Neuronal stem cell (in vitro differentiated cells): ENCODE data around the gene CIAO1.
"Not testable (repeated sequence)": the region's sequence is repeated elsewhere in the genome, so short reads cannot be mapped to it uniquely, and the experiment has no call there.

Experiments used
- DNase-seq: peaks from one replicate; pipeline ENCODE4 v3.0.0-alpha.2; 2013; ENCODE audit warnings: low spot score
- H2AFZ ChIP-seq: one replicate; pipeline ENCODE4 v1.6.1; 2013; ENCODE audit warnings: mild to moderate bottlenecking, low read length, inconsistent platforms
- H2AK5ac ChIP-seq: 2 replicates; pipeline ENCODE4 v1.6.1; 2013; ENCODE audit warnings: low read depth, mild to moderate bottlenecking, inconsistent platforms, low read length, moderate library complexity, mixed read lengths
- H2BK120ac ChIP-seq: 2 replicates; pipeline ENCODE4 v1.6.1; 2013; ENCODE audit warnings: low read depth, mild to moderate bottlenecking, inconsistent platforms, low read length, moderate library complexity, mixed read lengths
- H2BK12ac ChIP-seq: one replicate; pipeline ENCODE4 v1.6.1; 2013; ENCODE audit warnings: low read length, inconsistent platforms
- H2BK15ac ChIP-seq: 2 replicates; pipeline ENCODE4 v1.6.1; 2013; ENCODE audit warnings: mild to moderate bottlenecking, low read length, inconsistent platforms, mixed read lengths
- H2BK5ac ChIP-seq: one replicate; pipeline ENCODE4 v1.6.1; 2013; ENCODE audit warnings: inconsistent platforms, mild to moderate bottlenecking, low read length, moderate library complexity
- H3K14ac ChIP-seq: one replicate; pipeline ENCODE4 v1.6.1; 2013; ENCODE audit warnings: low read length, inconsistent platforms
- H3K18ac ChIP-seq: 2 replicates; pipeline ENCODE4 v1.6.1; 2013; ENCODE audit warnings: low read length, inconsistent platforms
- H3K23ac ChIP-seq: 2 replicates; pipeline ENCODE4 v1.6.1; 2013; ENCODE audit warnings: low read depth, mild to moderate bottlenecking, mixed read lengths, low read length, inconsistent platforms; ENCODE audit not compliant: poor library complexity
- H3K27ac ChIP-seq: replicated peaks from 3 replicates; pipeline ENCODE4 v1.5.1; 2013; ENCODE audit warnings: low read length, inconsistent platforms
- H3K27me3 ChIP-seq, 3 experiments: 2 replicates each; pipeline ENCODE4 v1.6.1; 2013; ENCODE audit warnings: low read length in 3 of 3, mild to moderate bottlenecking in 2 of 3, inconsistent platforms in 1 of 3, low read depth in 1 of 3, mixed read lengths in 1 of 3, moderate library complexity in 1 of 3; ENCODE audit not compliant: control insufficient read depth in 3 of 3, insufficient read depth in 3 of 3
- H3K36me3 ChIP-seq, 2 donors: replicated peaks in 1 of 2; 2 replicates each; pipeline ENCODE4 v1.6.1; 2013; ENCODE audit warnings: low read length in 2 of 2; ENCODE audit not compliant: control insufficient read depth in 2 of 2, insufficient read depth in 2 of 2
- H3K4ac ChIP-seq: 2 replicates; pipeline ENCODE4 v1.6.1; 2013; ENCODE audit warnings: inconsistent platforms, mild to moderate bottlenecking, low read length, moderate library complexity
- H3K4me1 ChIP-seq, 2 donors: 1 replicate in 1 of 2; 2 replicates in 1 of 2; pipeline ENCODE4 v1.6.1; 2013; ENCODE audit warnings: low read length in 2 of 2, low read depth in 1 of 2; ENCODE audit not compliant: control insufficient read depth in 2 of 2, insufficient read depth in 1 of 2
- H3K4me2 ChIP-seq: one replicate; pipeline ENCODE4 v1.6.1; 2013; ENCODE audit warnings: mild to moderate bottlenecking, low read length, inconsistent platforms; ENCODE audit not compliant: insufficient read depth, poor library complexity, severe bottlenecking
- H3K4me3 ChIP-seq, 2 donors: 2 replicates each; pipeline ENCODE4 v1.5.1; 2013; ENCODE audit warnings: low read length in 2 of 2, mild to moderate bottlenecking in 2 of 2, inconsistent platforms in 1 of 2, moderate library complexity in 1 of 2
- H3K79me1 ChIP-seq: one replicate; pipeline ENCODE4 v1.6.1; 2013; ENCODE audit warnings: low read depth, mild to moderate bottlenecking, inconsistent platforms, low read length, moderate library complexity
- H3K9ac ChIP-seq: one replicate; pipeline ENCODE4 v1.6.1; 2013; ENCODE audit warnings: mild to moderate bottlenecking, low read depth, low read length, inconsistent platforms; ENCODE audit not compliant: poor library complexity
- H3K9me3 ChIP-seq, 2 donors: replicated peaks in 1 of 2; 2 replicates each; pipeline versions ENCODE3 to v1.6.1; 2013; ENCODE audit warnings: low read length in 2 of 2, mild to moderate bottlenecking in 2 of 2, inconsistent platforms in 1 of 2, low read depth in 1 of 2, mixed read lengths in 1 of 2, moderate library complexity in 1 of 2; ENCODE audit not compliant: control insufficient read depth in 2 of 2, insufficient read depth in 1 of 2
- H4K8ac ChIP-seq: one replicate; pipeline ENCODE4 v1.6.1; 2013; ENCODE audit warnings: low read depth, mild to moderate bottlenecking, inconsistent platforms, low read length, moderate library complexity
- H4K91ac ChIP-seq: one replicate; pipeline ENCODE4 v1.6.1; 2013; ENCODE audit warnings: low read length, low read depth, mild to moderate bottlenecking, inconsistent platforms; ENCODE audit not compliant: poor library complexity
- WGBS, 2 donors: extraction: QIAGEN DNeasy Blood & Tissue Kit; methylation state at CpG; one replicate each; pipeline ENCODE4 v1.1.7; 2013; ENCODE audit warnings: missing lambda C conversion rate in 2 of 2, mixed read lengths in 1 of 2; ENCODE audit not compliant: insufficient read length in 2 of 2, insufficient replicate concordance in 1 of 2; ENCODE audit errors: extremely low coverage in 2 of 2; 5-methylcytosine and 5-hydroxymethylcytosine counted together

Gene CIAO1

GRCh38 chr2:96253006-96253405 is 13.0 kb upstream of the CIAO1 start:
- Histone ChIP-seq H3K9ac (no peak overlapping the region), H2AFZ (no peak overlapping the region), H3K4me3 (no peak overlapping the region), H3K4me1 (peaks cover 3 to 8% of the 10 kb centered on the region in 2 donors), H4K8ac (no peak overlapping the region), H3K27me3 (no peaks in the 10 kb centered on the region), H3K79me1 (peaks cover 2% of the 10 kb centered on the region), H3K4ac (no peak overlapping the region), H4K91ac (no peak overlapping the region), H3K27ac (no peak overlapping the region), H2BK12ac (no peak overlapping the region), H3K4me2 (no peak overlapping the region), H2BK120ac (no peak overlapping the region), H2BK5ac (no peak overlapping the region), H3K23ac (no peak overlapping the region), H3K18ac (no peak overlapping the region), H3K9me3 (no peaks in the 10 kb centered on the region), H2BK15ac (no peak overlapping the region), H3K36me3 (peaks cover 14 to 61% of the 10 kb centered on the region in 2 donors), H3K14ac (no peak overlapping the region), H2AK5ac (no peak overlapping the region)
- no CpG with 5 or more reads among the region's 7 CpGs for WGBS, 2 donors
- no peak for DNase-seq

GRCh38 chr2:96254571-96254970 is 11.5 kb upstream of the CIAO1 start:
- no peak overlapping the region for H2BK15ac ChIP-seq
- H3K36me3 ChIP-seq = peaks cover 16 to 77% of the 10 kb centered on the region in 2 donors
- H3K4ac ChIP-seq = no peak overlapping the region
- H2AK5ac ChIP-seq = no peak overlapping the region
- H3K9ac ChIP-seq = no peak overlapping the region
- H3K23ac ChIP-seq = no peak overlapping the region
- H3K4me1 ChIP-seq = peaks cover 3 to 8% of the 10 kb centered on the region in 2 donors
- H3K9me3 ChIP-seq = no peaks in the 10 kb centered on the region
- H2AFZ ChIP-seq = no peak overlapping the region
- no peak for DNase-seq
- no peak overlapping the region for H4K91ac ChIP-seq
- H3K27ac ChIP-seq = no peak overlapping the region
- no peak overlapping the region for H4K8ac ChIP-seq
- H3K4me3 ChIP-seq = no peak overlapping the region
- peaks cover 4% of the 10 kb centered on the region for H3K79me1 ChIP-seq
- no peak overlapping the region for H3K18ac ChIP-seq
- no peaks in the 10 kb centered on the region for H3K27me3 ChIP-seq
- H2BK12ac ChIP-seq = no peak overlapping the region
- H2BK5ac ChIP-seq = no peak overlapping the region
- no peak overlapping the region for H2BK120ac ChIP-seq
- no CpG with 5 or more reads among the region's 11 CpGs for WGBS, 2 donors
- no peak overlapping the region for H3K4me2 ChIP-seq
- H3K14ac ChIP-seq = no peak overlapping the region

GRCh38 chr2:96256611-96257113 is 9.4 kb upstream of the CIAO1 start:
- no peak overlapping the region for H3K9ac ChIP-seq
- H3K9me3 ChIP-seq = no peaks in the 10 kb centered on the region
- no peak overlapping the region for H2BK15ac ChIP-seq
- DNase-seq = no peak
- no CpG with 5 or more reads among the region's 6 CpGs for WGBS, 2 donors
- H2BK12ac ChIP-seq = no peak overlapping the region
- H2AFZ ChIP-seq = no peak overlapping the region
- no peak overlapping the region for H3K4me3 ChIP-seq
- H3K36me3 ChIP-seq = peaks cover 13 to 82% of the 10 kb centered on the region in 2 donors
- no peak overlapping the region for H3K4ac ChIP-seq
- H3K4me1 ChIP-seq = peaks cover 3 to 6% of the 10 kb centered on the region in 2 donors
- no peak overlapping the region for H3K23ac ChIP-seq
- H3K18ac ChIP-seq = no peak overlapping the region
- no peak overlapping the region for H3K4me2 ChIP-seq
- H2AK5ac ChIP-seq = no peak overlapping the region
- H3K27ac ChIP-seq = no peak overlapping the region
- H2BK120ac ChIP-seq = no peak overlapping the region
- no peak overlapping the region for H4K8ac ChIP-seq
- H4K91ac ChIP-seq = no peak overlapping the region
- no peak overlapping the region for H3K14ac ChIP-seq
- H3K79me1 ChIP-seq = peaks cover 6% of the 10 kb centered on the region
- no peak overlapping the region for H2BK5ac ChIP-seq
- no peaks in the 10 kb centered on the region for H3K27me3 ChIP-seq

- no CpG with 5 or more reads among the region's 3 CpGs for WGBS, 2 donors
- H3K4ac ChIP-seq, H2BK120ac ChIP-seq, H3K9me3 ChIP-seq, H3K18ac ChIP-seq, H3K27ac ChIP-seq, H2AK5ac ChIP-seq, H2BK5ac ChIP-seq, H3K14ac ChIP-seq, H3K27me3 ChIP-seq, H2BK12ac ChIP-seq, H3K4me2 ChIP-seq, H3K79me1 ChIP-seq, DNase-seq, H3K9ac ChIP-seq, H4K8ac ChIP-seq, H2BK15ac ChIP-seq, H2AFZ ChIP-seq, H3K23ac ChIP-seq, H4K91ac ChIP-seq, H3K4me3 ChIP-seq, H3K4me1 ChIP-seq: not testable (repeated sequence)
- peaks cover 13 to 77% of the 10 kb centered on the region in 2 donors for H3K36me3 ChIP-seq
Measured at GRCh38 chr2:96257744-96258143, 8.3 kb upstream of the CIAO1 start.
